Stimulated activated CD4-positive, alpha-beta T cell treated with anti-CD3 and anti-CD28 coated beads, Interleukin-1b, Interleukin-23, amount 100 ng/mL, for 1 hour (primary cell): ENCODE measurements around the gene SIGLEC14.
A peak's percentile ranks its signal among the peaks of the same experiment; 100 is the strongest.

Experiments used
- DNase-seq, 2 donors: peaks; one replicate each; pipeline ENCODE4 v3.0.0-alpha.2; 2020; ENCODE audit warnings: low read depth in 2 of 2

The SIGLEC14 gene

DNA sequence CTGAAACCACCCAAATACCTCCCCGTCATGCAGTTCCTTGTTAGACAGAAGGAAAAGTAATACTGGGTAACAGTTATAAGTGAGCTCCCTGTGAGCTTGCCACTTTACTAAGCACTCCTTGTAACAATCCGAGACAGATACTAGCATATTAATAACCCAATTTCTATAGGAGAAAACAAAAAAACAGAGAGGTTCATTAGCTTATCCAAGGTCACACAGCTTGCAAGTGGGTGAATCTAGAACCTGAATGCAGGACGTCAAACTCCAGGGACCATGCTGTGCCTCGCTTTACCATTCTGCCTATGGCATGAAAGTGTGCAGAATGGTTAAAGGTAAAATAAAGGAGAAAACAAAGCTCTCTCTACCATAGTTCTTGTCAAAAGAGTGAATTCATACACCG, 31.8 kb downstream of the SIGLEC14 start:
- no peak for DNase-seq

DNA sequence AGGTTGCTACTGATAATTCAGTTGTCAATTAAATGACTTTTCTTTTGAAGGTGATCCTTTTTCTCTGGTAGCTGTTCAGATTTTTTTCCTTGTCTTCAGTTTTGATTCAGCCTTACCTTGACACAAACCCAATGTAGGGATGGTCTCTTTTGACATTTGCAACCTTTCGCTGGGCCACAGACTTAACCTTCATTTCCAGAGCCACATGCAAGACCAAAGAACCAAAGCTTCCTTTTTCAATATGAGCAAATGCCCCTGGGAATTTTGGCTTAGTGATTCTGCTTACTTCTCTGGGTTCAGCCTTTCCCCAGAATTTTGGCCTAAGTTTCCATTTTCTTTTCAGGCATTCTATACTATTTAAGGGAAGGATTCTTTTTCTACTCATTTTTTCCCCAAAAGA, 36.0 kb downstream of the SIGLEC14 start:
- DNase-seq, result no peak

GRCh38 chr19:51607920-51608562, 38.6 kb downstream of the SIGLEC14 start:
- DNase-seq, result peak in 1 of 2 donors; percentile 31

GRCh38 chr19:51607077-51607476, 39.5 kb downstream of the SIGLEC14 start:
- no peak for DNase-seq

DNA sequence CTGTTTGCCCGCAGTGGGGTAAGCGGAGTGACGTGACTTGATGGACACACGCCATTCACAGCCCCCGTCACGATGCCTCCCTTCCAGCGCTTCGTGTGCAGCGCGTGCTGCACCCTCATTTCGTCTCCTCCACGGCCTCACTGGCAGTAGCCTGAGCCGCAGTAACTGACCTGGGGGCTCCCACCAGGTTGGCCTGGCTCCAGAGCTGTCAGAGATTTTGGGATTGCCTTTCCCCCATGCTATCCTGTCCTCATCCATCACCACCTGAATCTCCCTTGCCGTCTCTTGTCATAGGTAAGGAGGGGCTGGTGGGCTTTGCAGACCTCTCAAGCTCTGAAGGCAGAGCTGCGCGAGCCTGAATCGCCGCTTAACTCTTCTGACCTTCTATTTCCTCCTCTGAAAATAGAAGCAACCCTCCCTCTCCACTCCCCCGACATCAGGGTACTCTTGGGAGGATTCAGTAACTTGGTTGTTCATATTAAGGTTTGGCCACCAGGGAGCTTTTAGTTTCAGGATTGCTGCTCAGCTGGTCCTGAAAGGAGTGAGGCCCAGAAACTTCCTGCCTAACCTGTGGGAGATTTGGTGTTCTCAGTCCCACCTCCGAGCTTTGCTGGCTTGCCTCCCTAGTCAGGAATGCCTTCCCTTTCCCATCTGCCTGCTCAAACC, 44.3 kb downstream of the SIGLEC14 start:
- DNase-seq, result no peak

GRCh38 chr19:51600940-51601580, 45.6 kb downstream of the SIGLEC14 start:
- no peak for DNase-seq

DNA sequence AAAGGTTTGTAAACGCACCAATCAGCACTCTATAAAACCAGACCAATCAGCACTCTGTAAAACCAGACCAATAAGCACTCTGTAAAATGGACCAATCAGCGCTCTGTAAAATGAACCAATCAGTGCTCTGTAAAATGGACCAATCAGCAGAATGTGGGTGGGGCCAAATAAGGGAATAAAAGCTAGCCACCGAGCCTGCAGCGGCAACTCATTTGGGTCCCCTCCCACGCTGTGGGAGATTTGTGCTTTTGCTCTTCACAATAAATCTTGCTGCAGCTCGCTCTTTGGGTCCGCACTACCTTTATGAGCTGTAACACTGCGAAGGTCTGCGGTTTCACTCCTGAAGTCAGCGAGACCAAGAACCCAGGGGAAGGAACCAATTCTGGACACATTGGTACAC, 47.5 kb downstream of the SIGLEC14 start:
- no peak for DNase-seq

DNA sequence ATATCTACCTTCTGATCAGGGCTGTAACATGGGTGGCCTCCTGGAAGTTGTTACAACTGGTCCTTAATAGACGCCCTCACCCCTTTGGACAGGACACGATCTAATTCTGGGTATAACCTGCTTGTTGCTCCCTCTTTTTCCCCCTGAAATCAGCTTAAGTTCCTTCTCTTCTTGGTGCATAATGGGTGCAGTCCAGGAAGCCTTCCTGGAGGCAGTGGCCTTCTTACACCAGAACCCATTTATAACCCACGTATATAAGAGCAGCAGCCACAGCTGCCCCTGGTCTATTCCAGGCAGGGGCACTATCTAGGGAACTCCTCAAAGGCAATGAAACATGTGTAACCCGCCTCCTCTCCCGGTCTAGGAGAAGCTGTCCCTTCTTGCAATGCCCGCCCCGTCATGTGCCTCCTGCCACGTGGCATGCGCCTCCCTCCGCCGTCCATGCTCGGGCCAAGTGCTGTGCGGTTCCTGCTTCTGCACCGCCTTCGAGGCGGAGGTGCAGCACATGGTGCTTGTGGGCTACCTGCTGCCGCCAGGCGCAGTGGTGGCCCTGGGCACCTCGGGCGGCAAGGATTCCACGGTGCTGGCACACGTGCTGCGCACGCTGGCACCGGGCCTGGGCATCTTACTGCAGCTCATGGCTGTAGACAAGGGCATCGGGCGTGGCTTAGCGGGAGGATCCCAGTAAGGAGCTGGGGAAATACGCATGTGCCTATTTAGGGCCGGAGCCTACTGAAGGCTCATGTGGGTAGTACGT, 48.3 kb downstream of the SIGLEC14 start:
- no peak for DNase-seq

GRCh38 chr19:51595190-51596175, 51.1 kb downstream of the SIGLEC14 start:
- DNase-seq, result no peak

- no peak for DNase-seq
Measured at GRCh38 chr19:51594774-51595109, 51.9 kb downstream of the SIGLEC14 start.

- peak; percentile 84 to 90 for DNase-seq
Measured at GRCh38 chr19:51593969-51594773, 52.5 kb downstream of the SIGLEC14 start.

DNA sequence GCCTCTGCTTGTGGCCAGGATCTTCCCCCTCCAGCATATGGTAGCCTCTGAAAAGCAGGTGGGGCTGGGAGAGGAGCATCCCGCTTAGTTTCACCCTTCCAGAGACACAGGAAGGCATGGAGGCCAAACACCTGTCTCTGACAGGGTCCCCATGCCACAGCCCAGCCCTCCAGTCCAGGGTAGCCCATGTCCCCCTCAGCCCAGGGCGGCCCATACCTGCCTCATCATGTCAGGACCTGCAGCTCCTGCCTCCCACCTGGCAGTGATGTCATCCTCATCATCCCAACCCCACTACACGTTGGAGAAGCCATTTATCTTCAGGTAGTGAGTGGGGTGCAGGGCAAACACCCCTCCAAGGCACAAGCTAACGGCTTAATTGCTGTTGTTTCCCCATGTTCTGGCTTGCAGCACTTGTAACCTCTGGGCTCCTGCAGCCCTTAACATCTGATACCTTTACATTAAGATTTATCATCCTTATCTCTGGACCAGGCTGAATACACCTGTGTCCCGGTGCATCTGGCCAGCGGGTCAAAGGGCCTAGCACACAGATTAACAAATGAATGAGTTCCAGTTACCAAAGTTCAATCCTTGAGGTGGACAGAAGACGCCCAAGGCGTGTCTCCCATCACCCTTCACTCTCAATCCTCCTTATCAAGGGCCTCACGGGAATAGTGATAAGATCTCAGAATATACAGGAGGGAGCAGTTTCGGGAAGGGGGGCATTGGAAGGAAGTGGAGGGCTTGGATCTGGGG, 53.3 kb downstream of the SIGLEC14 start:
- DNase-seq, result no peak
